SK-N-MC (cell line): ENCODE measurements around the gene FSIP1.

Experiments
- DNase-seq: peaks from one replicate; pipeline ENCODE4 v3.0.0-alpha.2; 2011; ENCODE audit warnings: low read depth, low spot score
- H3K27ac ChIP-seq: fragments of 200-600 bp; sonication (generic); 2 replicates; pipeline ENCODE4 v1.5.1; 2016; ENCODE audit warnings: mixed run types
- H3K36me3 ChIP-seq: fragments of 200-600 bp; sonication (generic); 2 replicates; pipeline ENCODE4 v1.6.1; 2017; ENCODE audit warnings: antibody characterized with exemption, low read length, mixed read lengths; ENCODE audit not compliant: insufficient read depth
- H3K4me3 ChIP-seq: fragments of 200-600 bp; sonication (generic); 2 replicates; pipeline ENCODE4 v1.5.1; 2016
- H3K9ac ChIP-seq: fragments of 200-600 bp; sonication (generic); 2 replicates; pipeline ENCODE4 v1.8.0; 2017; ENCODE audit warnings: mixed run types, mixed read lengths; ENCODE audit not compliant: insufficient read length
- H3K9me3 ChIP-seq: fragments of 200-600 bp; sonication (generic); 2 replicates; pipeline ENCODE4 v1.6.1; 2017; ENCODE audit warnings: low read depth, mild to moderate bottlenecking, antibody characterized with exemption, low read length, moderate library complexity, mixed read lengths
- EZH2 ChIP-seq: fragments of 200-600 bp; sonication (generic); IDR thresholded peaks from one replicate; pipeline ENCODE4 v1.6.1; 2017; ENCODE audit warnings: antibody characterized with exemption
- FOXP2 ChIP-seq: optimal IDR thresholded peaks from 2 replicates; pipeline ENCODE3; 2011; ENCODE audit warnings: mild to moderate bottlenecking, moderate library complexity; ENCODE audit not compliant: insufficient read depth; ENCODE audit errors: extremely low read length, control extremely low read depth
- POLR2AphosphoS5 ChIP-seq: IDR thresholded peaks from 2 replicates; pipeline ENCODE4 v1.6.1; 2012; ENCODE audit warnings: mild to moderate bottlenecking, low read depth, low read length, borderline replicate concordance

The FSIP1 gene

GRCh38 chr15:39692356-39693327, 90.0 kb downstream of the FSIP1 start:
- H3K4me3 ChIP-seq, result peak overlapping the region; percentile 34
- H3K9me3 ChIP-seq, result no peaks in the 10 kb centered on the region
- H3K27ac ChIP-seq, result peak overlapping the region; percentile 50; the same call in 1 of the 2 replicates
- no peak overlapping the region for H3K9ac ChIP-seq
- no peaks in the 10 kb centered on the region for H3K36me3 ChIP-seq
- TF ChIP-seq FOXP2 (peak; percentile 18), EZH2 (no peak)
- peak; percentile 51 for DNase-seq

- H3K27ac ChIP-seq, result no peak overlapping the region
- no peak for DNase-seq
- TF ChIP-seq POLR2AphosphoS5 (no peak), FOXP2 (no peak), EZH2 (no peak)
- no peak overlapping the region for H3K9ac ChIP-seq
- H3K9me3 ChIP-seq, result no peaks in the 10 kb centered on the region
- no peaks in the 10 kb centered on the region for H3K36me3 ChIP-seq
- H3K4me3 ChIP-seq, result no peak overlapping the region
Observed at GRCh38 chr15:39690881-39691634, 91.6 kb downstream of the FSIP1 start.

GRCh38 chr15:39687965-39688364, 94.7 kb downstream of the FSIP1 start:
- Histone ChIP-seq H3K4me3 (no peak overlapping the region), H3K27ac (no peak overlapping the region), H3K36me3 (no peaks in the 10 kb centered on the region), H3K9me3 (no peaks in the 10 kb centered on the region), H3K9ac (no peak overlapping the region)
- TF ChIP-seq FOXP2 (no peak), POLR2AphosphoS5 (no peak), EZH2 (no peak)
- no peak for DNase-seq

GRCh38 chr15:39685999-39686613, 96.5 kb downstream of the FSIP1 start:
- Histone ChIP-seq H3K27ac (no peak overlapping the region), H3K36me3 (no peaks in the 10 kb centered on the region)
- TF ChIP-seq POLR2AphosphoS5 (no peak), FOXP2 (no peak), EZH2 (no peak)

GRCh38 chr15:39685367-39685766, 97.3 kb downstream of the FSIP1 start:
- H3K9me3 ChIP-seq, result no peaks in the 10 kb centered on the region
- no peaks in the 10 kb centered on the region for H3K36me3 ChIP-seq
- H3K9ac ChIP-seq, result no peak overlapping the region
- TF ChIP-seq EZH2, result no peak
- TF ChIP-seq POLR2AphosphoS5, result no peak
- no peak for TF ChIP-seq FOXP2
- H3K27ac ChIP-seq, result no peak overlapping the region
- DNase-seq, result no peak
- no peak overlapping the region for H3K4me3 ChIP-seq

More at GRCh38 chr15:39685999-39686613, 96.5 kb downstream of the FSIP1 start:
- no peak overlapping the region for H3K4me3 ChIP-seq
- H3K9ac ChIP-seq, result no peak overlapping the region
- no peaks in the 10 kb centered on the region for H3K9me3 ChIP-seq
- peak; percentile 45 for DNase-seq

- Histone ChIP-seq H3K9me3 (no peaks in the 10 kb centered on the region), H3K4me3 (no peak overlapping the region), H3K36me3 (no peaks in the 10 kb centered on the region), H3K27ac (no peak overlapping the region), H3K9ac (no peak overlapping the region)
- TF ChIP-seq EZH2, result no peak
- TF ChIP-seq POLR2AphosphoS5, result no peak
- TF ChIP-seq FOXP2, result no peak
- no peak for DNase-seq
Observed at GRCh38 chr15:39684233-39684632, 98.4 kb downstream of the FSIP1 start.

- H3K9ac ChIP-seq, result peak overlapping the region; percentile 34
- peak overlapping the region; percentile 52; the same call in 1 of the 2 replicates for H3K27ac ChIP-seq
- DNase-seq, result no peak
- H3K36me3 ChIP-seq, result no peaks in the 10 kb centered on the region
- no peak for TF ChIP-seq POLR2AphosphoS5
- no peak for TF ChIP-seq FOXP2
- TF ChIP-seq EZH2, result no peak
- H3K4me3 ChIP-seq, result peak overlapping the region; percentile 37
- H3K9me3 ChIP-seq, result no peaks in the 10 kb centered on the region
Observed at GRCh38 chr15:39682366-39682765, 100.3 kb downstream of the FSIP1 start.

GRCh38 chr15:39680868-39681267, 101.8 kb downstream of the FSIP1 start:
- Histone ChIP-seq H3K9ac (peak overlapping the region; percentile 28), H3K4me3 (no peak overlapping the region), H3K27ac (no peak overlapping the region), H3K36me3 (no peaks in the 10 kb centered on the region), H3K9me3 (no peaks in the 10 kb centered on the region)
- DNase-seq, result no peak
- TF ChIP-seq POLR2AphosphoS5 (no peak), FOXP2 (no peak), EZH2 (no peak)
